ENCODE results near the gene POU2F3. TPM values are rescaled to one million over a fixed set of nuclear protein-coding genes. Genes with fewer than 3 reads are reported as not detected.

POU2F3 gene
- total and polyA plus RNA-seq, 2 of the 8 experiments (the other 6 are each of a cell fraction or from before 2014, with no cell fraction given), result 1.0 to 2.1 TPM

DNA sequence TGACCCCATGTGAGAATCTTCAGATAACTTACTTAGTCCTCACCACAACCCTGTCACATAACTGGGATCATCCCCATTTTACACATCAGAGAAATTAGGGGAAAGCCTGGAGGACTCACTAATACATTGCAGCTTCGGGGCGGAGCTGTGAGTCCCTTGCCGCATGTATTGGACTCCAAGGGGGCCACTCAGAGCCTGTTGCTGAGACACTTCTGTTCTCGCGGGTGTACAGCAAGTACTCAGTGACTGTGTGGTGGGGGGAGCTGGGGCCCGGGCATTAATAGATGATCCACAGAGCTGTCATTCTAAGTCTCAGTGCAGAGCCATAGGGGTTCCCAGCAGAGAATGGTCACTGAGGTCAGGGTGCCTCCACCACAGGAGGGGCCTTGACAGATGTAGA, 15.6 kb upstream of the POU2F3 start:
- ChIA-PET CTCF (ENCODE audit: partially characterized antibody) (interaction anchor here (2.6 to 41.2 kb wide), 9 partner anchors 8 to 77 kb away, joined by 11 to 1412 read pairs (median 198); partner anchors contain the start of genes OAF and POU2F3), POLR2A (ENCODE audit: partially characterized antibody) (no interaction called here)
- Histone ChIP-seq H2BK120ac (replicated peaks; ENCODE audit: low read depth, low read length) (no peak overlapping the region), H2BK20ac (ENCODE audit: low read length) (no peak overlapping the region), H3K14ac (ENCODE audit: insufficient read length) (no peak overlapping the region), H2BK5ac (ENCODE audit: low read depth, low read length) (no peak overlapping the region), H4K8ac (ENCODE audit: extremely low read depth, insufficient read depth, low read length) (no peak overlapping the region), H3K79me1 (ENCODE audit: low read depth, low read length) (no peaks in the 10 kb centered on the region), H3K27ac (ENCODE audit: low read depth, low read length) (no peak overlapping the region), H3K56ac (replicated peaks; ENCODE audit: insufficient read length, low read depth, low read length) (no peak overlapping the region), H2BK15ac (ENCODE audit: low read length) (no peak overlapping the region), H2BK12ac (ENCODE audit: low read depth, low read length) (no peak overlapping the region), H3K18ac (ENCODE audit: extremely low read depth, low read length) (no peak overlapping the region), H3K4me2 (ENCODE audit: insufficient read depth in 1 of 2, low read depth in 2 of 2, low read length in 2 of 2) (no peak overlapping the region), H3K79me2 (ENCODE audit: control insufficient read depth in 1 of 2, insufficient read depth in 2 of 2, low read length in 2 of 2) (no peaks in the 10 kb centered on the region), H3K4me1 (replicated peaks in 1 of 4; ENCODE audit: control insufficient read depth in 3 of 4, insufficient read depth in 4 of 4, low read length in 3 of 4) (peaks cover 0 to 8% (median 3%) of the 10 kb centered on the region in 4 experiments; a peak in 4 of 7 replicates), H4K5ac (ENCODE audit: insufficient read length, low read depth, low read length) (no peak overlapping the region), H4K91ac (replicated peaks; ENCODE audit: insufficient read length, low read length) (no peak overlapping the region), H3K36me3 (ENCODE audit: control insufficient read depth in 2 of 4, insufficient read depth in 4 of 4, low read length in 3 of 4) (no peaks in the 10 kb centered on the region), H3K23ac (ENCODE audit: insufficient read length) (no peak overlapping the region), H3K23me2 (ENCODE audit: low read depth, low read length) (no peaks in the 10 kb centered on the region), H4K20me1 (replicated peaks in 1 of 2; ENCODE audit: control insufficient read depth in 1 of 2, insufficient read depth in 2 of 2, low read length in 2 of 2) (no peaks in the 10 kb centered on the region), H3K9me3 (ENCODE audit: insufficient read depth in 2 of 2, low read depth in 1 of 2, low read length in 1 of 2) (no peaks in the 10 kb centered on the region), H2AK5ac (ENCODE audit: low read depth, low read length) (no peak overlapping the region), H2AFZ (ENCODE audit: low read length) (no peak overlapping the region), H3K4me3 (ENCODE audit: extremely low read depth in 1 of 4, insufficient read depth in 2 of 4, low read depth in 3 of 4, low read length in 4 of 4) (no peak overlapping the region; a peak in 1 of 8 replicates), H3K4ac (replicated peaks; ENCODE audit: insufficient read length, low read depth, low read length) (no peak overlapping the region), H3K27me3 (replicated peaks in 1 of 4; ENCODE audit: control insufficient read depth in 3 of 4, extremely low read depth in 1 of 4, insufficient read depth in 3 of 4, low read length in 3 of 4) (peaks cover 0 to 19% (median 3%) of the 10 kb centered on the region in 4 experiments; a peak in 4 of 7 replicates), H3K9ac (replicated peaks in 1 of 4; ENCODE audit: extremely low read depth in 1 of 4, low read depth in 3 of 4, low read length in 3 of 4) (no peak overlapping the region)
- 92% methylated on average over 6 of the region's 6 CpGs; no CpG with 5 or more reads in 1 of the 2 experiments for WGBS, 2 experiments (ENCODE audit: extremely low coverage in 1 of 2, insufficient coverage in 1 of 2, insufficient read length in 1 of 2, insufficient replicate concordance in 2 of 2, low coverage in 1 of 2, low lambda C conversion rate in 2 of 2, missing lambda C conversion rate in 1 of 2)
- DNase-seq (ENCODE audit: low read depth in 1 of 2, low spot score in 2 of 2) (no peak), FAIRE-seq (no peak)
- no peak for TF ChIP-seq POU5F1 (IDR thresholded peaks at IDR 0.05; ENCODE audit: low read depth, low read length)
- no peak for TF ChIP-seq GTF2F1 (IDR thresholded peaks at IDR 0.05; ENCODE audit: borderline replicate concordance, low read depth, low read length)
- TF ChIP-seq CHD1 (IDR thresholded peaks at IDR 0.05; ENCODE audit: low read depth, low read length), result no peak
- no peak for TF ChIP-seq TCF12 (IDR thresholded peaks at IDR 0.05; ENCODE audit: low read depth, low read length)
- TF ChIP-seq, protein P1, sequence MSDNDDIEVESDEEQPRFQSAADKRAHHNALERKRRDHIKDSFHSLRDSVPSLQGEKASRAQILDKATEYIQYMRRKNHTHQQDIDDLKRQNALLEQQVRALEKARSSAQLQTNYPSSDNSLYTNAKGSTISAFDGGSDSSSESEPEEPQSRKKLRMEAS (IDR thresholded peaks at IDR 0.05), result no peak
- no peak for TF ChIP-seq CBX8 (IDR thresholded peaks at IDR 0.05; ENCODE audit: borderline replicate concordance, low read depth, low read length)
- no peak for TF ChIP-seq EZH2 (IDR thresholded peaks at IDR 0.05; ENCODE audit: low read depth, low read length, severe bottlenecking)
